Body of pancreas (tissue), 4 donors: ENCODE results near the gene NAMPT.

Source experiments
- POLR2A ChIP-seq, 3 donors: fragments of 450-650 bp; IDR thresholded peaks; one replicate each; pipeline ENCODE4 v1.6.1; 2016; ENCODE audit warnings: antibody characterized with exemption in 3 of 3, mild to moderate bottlenecking in 2 of 3
- TF ChIP-seq, protein P1 (sequence below), 7 experiments: fragments of 450-650 bp in 4 of 7; fragments of 200-600 bp in 3 of 7; sonication (generic) in 3 of 7; IDR thresholded peaks; one replicate each; pipeline ENCODE4 v1.5.1; 2016 to 2019; ENCODE audit warnings: antibody characterized with exemption in 7 of 7

DNA sequence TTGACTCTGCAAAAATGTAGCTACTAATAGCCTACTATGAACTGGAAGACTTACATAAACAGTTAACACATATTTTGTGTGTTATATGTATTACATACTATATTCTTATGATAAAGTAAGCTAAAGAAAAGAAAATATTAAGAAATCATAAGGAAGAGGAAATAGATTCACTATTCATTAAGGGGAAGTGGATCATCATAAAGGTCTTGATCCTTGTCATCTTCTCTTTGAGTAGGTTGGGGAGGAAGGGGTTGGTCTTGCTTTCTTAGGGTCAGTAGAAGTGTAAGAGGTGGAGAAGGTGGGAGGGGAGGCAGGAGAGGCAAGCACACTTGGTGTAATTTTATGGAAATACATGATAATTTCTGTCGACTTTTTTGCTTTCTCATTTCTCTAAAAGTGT lies 81.3 kb downstream of the NAMPT start:
- no peak for TF ChIP-seq POLR2A (IDR thresholded peaks at IDR 0.05)
- TF ChIP-seq, protein P1, sequence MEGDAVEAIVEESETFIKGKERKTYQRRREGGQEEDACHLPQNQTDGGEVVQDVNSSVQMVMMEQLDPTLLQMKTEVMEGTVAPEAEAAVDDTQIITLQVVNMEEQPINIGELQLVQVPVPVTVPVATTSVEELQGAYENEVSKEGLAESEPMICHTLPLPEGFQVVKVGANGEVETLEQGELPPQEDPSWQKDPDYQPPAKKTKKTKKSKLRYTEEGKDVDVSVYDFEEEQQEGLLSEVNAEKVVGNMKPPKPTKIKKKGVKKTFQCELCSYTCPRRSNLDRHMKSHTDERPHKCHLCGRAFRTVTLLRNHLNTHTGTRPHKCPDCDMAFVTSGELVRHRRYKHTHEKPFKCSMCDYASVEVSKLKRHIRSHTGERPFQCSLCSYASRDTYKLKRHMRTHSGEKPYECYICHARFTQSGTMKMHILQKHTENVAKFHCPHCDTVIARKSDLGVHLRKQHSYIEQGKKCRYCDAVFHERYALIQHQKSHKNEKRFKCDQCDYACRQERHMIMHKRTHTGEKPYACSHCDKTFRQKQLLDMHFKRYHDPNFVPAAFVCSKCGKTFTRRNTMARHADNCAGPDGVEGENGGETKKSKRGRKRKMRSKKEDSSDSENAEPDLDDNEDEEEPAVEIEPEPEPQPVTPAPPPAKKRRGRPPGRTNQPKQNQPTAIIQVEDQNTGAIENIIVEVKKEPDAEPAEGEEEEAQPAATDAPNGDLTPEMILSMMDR (IDR thresholded peaks at IDR 0.05), result no peak
